IMR-90 (cell line): ENCODE results near the gene LDB2. TPM values are rescaled to one million over a fixed set of nuclear protein-coding genes. Genes with fewer than 3 reads are reported as not detected.

Source experiments
- ATAC-seq: fragments of 200-7000 bp; cut with Tn5 transposase; 2 replicates; pipeline ENCODE4 v1.9.1; 2020; ENCODE audit warnings: low read depth, mild to moderate bottlenecking, moderate library complexity
- BruUV-seq: library from RNA; stranded (reverse); fragments of 400-500 nt; replicated peaks from 2 replicates; lab custom pipeline; 2021; lab: Mats Ljungman, UMichigan
- CTCF ChIA-PET: fragments of 300-600 bp; formaldehyde crosslinking; extraction: SDS; loops from one replicate; lab custom pipeline; 2021; ENCODE audit warnings: antibody characterized with exemption; lab: Yijun Ruan, JAX
- POLR2A ChIA-PET: fragments of 300-600 bp; sonication (Branson Sonifier 250); formaldehyde crosslinking; loops from one replicate; lab custom pipeline; 2022; ENCODE audit warnings: antibody characterized with exemption; ENCODE audit not compliant: unreplicated experiment; lab: Charles Lee
- DNase-seq: peaks from one replicate; pipeline ENCODE4 v3.0.0; 2013
- H2AFZ ChIP-seq: replicated peaks from 2 replicates; pipeline ENCODE3; 2013; ENCODE audit warnings: low read length, mild to moderate bottlenecking; ENCODE audit not compliant: poor library complexity
- H2AK5ac ChIP-seq: 2 replicates; pipeline ENCODE4 v1.6.1; 2013; ENCODE audit warnings: low read depth, low read length, inconsistent platforms
- H2AK9ac ChIP-seq: replicated peaks from 2 replicates; pipeline ENCODE3; 2013; ENCODE audit warnings: mild to moderate bottlenecking, low read depth, low read length, moderate library complexity; ENCODE audit not compliant: poor library complexity
- H2BK120ac ChIP-seq: 2 replicates; pipeline ENCODE4 v1.6.1; 2013; ENCODE audit warnings: low read depth, low read length, inconsistent platforms
- H2BK15ac ChIP-seq: 3 replicates; pipeline ENCODE4 v1.6.1; 2013; ENCODE audit warnings: low read depth, low read length, inconsistent platforms
- H2BK20ac ChIP-seq: 2 replicates; pipeline ENCODE4 v1.6.1; 2013; ENCODE audit warnings: low read depth, mild to moderate bottlenecking, inconsistent platforms, low read length, moderate library complexity
- H2BK5ac ChIP-seq: 2 replicates; pipeline ENCODE4 v1.6.1; 2013; ENCODE audit warnings: mild to moderate bottlenecking, low read depth, low read length, inconsistent platforms; ENCODE audit not compliant: poor library complexity, severe bottlenecking
- H3K14ac ChIP-seq: replicated peaks from 2 replicates; pipeline ENCODE4 v1.6.1; 2013; ENCODE audit warnings: low read depth, low read length, inconsistent platforms
- H3K18ac ChIP-seq: 2 replicates; pipeline ENCODE4 v1.6.1; 2013; ENCODE audit warnings: low read depth, low read length, control low read depth
- H3K23ac ChIP-seq: 2 replicates; pipeline ENCODE4 v1.6.1; 2013; ENCODE audit warnings: low read depth, low read length, inconsistent platforms
- H3K27ac ChIP-seq: 2 replicates; pipeline ENCODE4 v1.5.1; 2013; ENCODE audit warnings: mild to moderate bottlenecking, control low read depth, low read length; ENCODE audit not compliant: insufficient read depth
- H3K27me3 ChIP-seq: 2 replicates; pipeline ENCODE4 v1.6.1; 2013; ENCODE audit warnings: low read length; ENCODE audit not compliant: control insufficient read depth, insufficient read depth
- H3K36me3 ChIP-seq: 2 replicates; pipeline ENCODE4 v1.6.1; 2013; ENCODE audit warnings: low read length, mixed read lengths; ENCODE audit not compliant: control insufficient read depth, insufficient read depth
- H3K4ac ChIP-seq: 2 replicates; pipeline ENCODE4 v1.6.1; 2013; ENCODE audit warnings: low read depth, low read length, inconsistent platforms
- H3K4me1 ChIP-seq: 2 replicates; pipeline ENCODE4 v1.6.1; 2013; ENCODE audit warnings: low read length, mixed read lengths; ENCODE audit not compliant: control insufficient read depth, insufficient read depth
- H3K4me2 ChIP-seq: 2 replicates; pipeline ENCODE4 v1.6.1; 2013; ENCODE audit warnings: low read depth, mild to moderate bottlenecking, control low read depth, low read length, moderate library complexity
- H3K4me3 ChIP-seq: 2 replicates; pipeline ENCODE4 v1.5.1; 2013; ENCODE audit warnings: low read depth, mild to moderate bottlenecking, control low read depth, low read length, moderate library complexity; ENCODE audit not compliant: insufficient read depth
- H3K56ac ChIP-seq: 2 replicates; pipeline ENCODE4 v1.6.1; 2013; ENCODE audit warnings: low read length, inconsistent platforms; ENCODE audit not compliant: insufficient read depth; ENCODE audit errors: extremely low read depth
- H3K79me1 ChIP-seq, 2 experiments: 2 replicates each; pipeline ENCODE4 v1.6.1; 2013; ENCODE audit warnings: low read length in 2 of 2, inconsistent platforms in 1 of 2, low read depth in 1 of 2
- H3K9ac ChIP-seq: 2 replicates; pipeline ENCODE4 v1.6.1; 2013; ENCODE audit warnings: low read depth, low read length, control low read depth
- H3K9me1 ChIP-seq: 2 replicates; pipeline ENCODE4 v1.6.1; 2013; ENCODE audit warnings: low read length, inconsistent platforms; ENCODE audit not compliant: insufficient read depth
- H3K9me3 ChIP-seq: 2 replicates; pipeline ENCODE4 v1.6.1; 2013; ENCODE audit warnings: low read length; ENCODE audit not compliant: control insufficient read depth, insufficient read depth
- H4K20me1 ChIP-seq: 2 replicates; pipeline ENCODE4 v1.6.1; 2013; ENCODE audit warnings: low read length, inconsistent platforms; ENCODE audit not compliant: insufficient read depth
- H4K5ac ChIP-seq: 2 replicates; pipeline ENCODE4 v1.6.1; 2013; ENCODE audit warnings: mild to moderate bottlenecking, low read depth, low read length, control low read depth
- H4K8ac ChIP-seq, 2 experiments: 2 replicates each; pipeline ENCODE4 v1.6.1; 2013; ENCODE audit warnings: low read depth in 2 of 2, low read length in 2 of 2, control low read depth in 1 of 2, inconsistent platforms in 1 of 2
- H4K91ac ChIP-seq: 2 replicates; pipeline ENCODE4 v1.6.1; 2013; ENCODE audit warnings: low read depth, low read length, inconsistent platforms; ENCODE audit not compliant: insufficient read depth
- CHD1 ChIP-seq: IDR thresholded peaks from 2 replicates; pipeline ENCODE4 v1.6.1; 2012; ENCODE audit warnings: low read depth, low read length, improper control_type of control experiment
- WGBS, 2 experiments: methylation state at CpG; one replicate each; pipeline versions ENCODE4 v1.1.5 to v1.1.7; 2013; ENCODE audit warnings: missing lambda C conversion rate in 2 of 2; ENCODE audit not compliant: insufficient read length in 1 of 2; ENCODE audit errors: extremely low coverage in 2 of 2; 5-methylcytosine and 5-hydroxymethylcytosine counted together
- dilution Hi-C: fragments of 300-500 bp; cut with HindIII; formaldehyde crosslinking; loops from one replicate; pipeline ENCODE4 v1.14.3; 2018; ENCODE audit warnings: low sequenced_read_pairs; ENCODE audit not compliant: unreplicated experiment
- in situ Hi-C: fragments of 300-500 bp; cut with MboI; formaldehyde crosslinking; loops from 3 replicates; pipeline ENCODE4 v1.14.3; 2019; ENCODE audit warnings: low sequenced_read_pairs, inconsistent platforms, mixed read lengths
- intact Hi-C: fragments of 100-400 bp; cut with micrococcal nuclease; formaldehyde crosslinking; loops from 2 replicates; pipeline ENCODE4 v1.10.0; 2022
- polyA plus RNA-seq, 3 experiments: library from polyadenylated mRNA; depleted of rRNA; stranded (reverse); fragments of >200 nt; gene quantifications; 2 replicates each; pipeline ENCODE4 v1.2.3, GENCODE V29; 2012; ENCODE audit warnings: low replicate concordance in 1 of 3
- total RNA-seq: library from RNA; depleted of rRNA; stranded (reverse); fragments of >200 nt; gene quantifications from 2 replicates; pipeline ENCODE4 v1.2.3, GENCODE V29; 2012
- TF ChIP-seq, protein P1 (sequence below): conservative IDR thresholded peaks from 2 replicates; pipeline ENCODE4 v1.5.1; 2012; ENCODE audit warnings: mild to moderate bottlenecking, low read depth, low read length, improper control_type of control experiment
- TF ChIP-seq, protein P2 (sequence below): fragments of 150-350 bp; IDR thresholded peaks from 2 replicates; pipeline ENCODE4 v1.6.1; 2017; ENCODE audit warnings: mild to moderate bottlenecking, antibody characterized with exemption, low read length, low read depth

LDB2 gene
- total and polyA plus RNA-seq, 2 of the 4 experiments (the other 2 are of a cell fraction) = 67.9 to 116 TPM

DNA sequence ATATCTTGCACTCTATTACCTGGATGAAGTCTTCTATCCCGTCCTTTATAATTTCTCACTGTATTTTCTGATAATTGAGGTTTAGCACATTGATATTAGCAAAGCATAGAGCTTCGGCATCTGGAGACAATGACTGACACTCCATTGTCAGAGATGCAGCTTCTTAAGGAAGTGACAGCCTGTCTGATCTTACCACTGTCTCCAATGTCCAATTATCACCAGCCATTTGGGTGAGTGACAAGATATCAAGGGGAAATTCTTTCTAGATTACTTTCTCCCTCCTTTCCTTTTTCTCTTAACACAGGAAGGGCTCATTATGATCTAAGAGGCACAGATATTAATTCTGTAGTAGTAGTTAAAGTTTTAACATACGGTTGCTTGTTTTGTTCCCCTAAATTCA, 86.4 kb downstream of the LDB2 start:
- Histone ChIP-seq H3K14ac (no peak overlapping the region), H4K20me1 (no peaks in the 10 kb centered on the region), H4K5ac (no peak overlapping the region), H2AK5ac (no peak overlapping the region), H3K27ac (no peak overlapping the region), H3K79me1 (no peaks in the 10 kb centered on the region; a peak in 1 of 4 replicates), H3K9me3 (0 out of 2 replicates have a peak, but pooled peaks cover 3% of the 10 kb centered on the region), H2BK15ac (no peak overlapping the region), H2BK120ac (no peak overlapping the region), H3K9ac (no peak overlapping the region), H3K4me3 (no peak overlapping the region), H2AFZ (no peak overlapping the region), H3K56ac (no peak overlapping the region), H3K23ac (no peak overlapping the region), H4K8ac (no peak overlapping the region), H3K4ac (no peak overlapping the region), H3K4me2 (no peak overlapping the region), H2BK20ac (no peak overlapping the region), H2AK9ac (no peak overlapping the region), H4K91ac (no peak overlapping the region), H3K9me1 (no peaks in the 10 kb centered on the region), H3K4me1 (no peaks in the 10 kb centered on the region), H3K18ac (no peak overlapping the region), H3K36me3 (no peaks in the 10 kb centered on the region; the same call in 1 of the 2 replicates), H2BK5ac (no peak overlapping the region), H3K27me3 (no peaks in the 10 kb centered on the region)
- ATAC-seq (no peak), DNase-seq (no peak)
- ChIA-PET POLR2A (no interaction called here), CTCF (no interaction called here)
- dilution Hi-C loops = no loop called here
- WGBS, 2 experiments = no CpG with 5 or more reads among the region's 3 CpGs
- TF ChIP-seq, protein P1, sequence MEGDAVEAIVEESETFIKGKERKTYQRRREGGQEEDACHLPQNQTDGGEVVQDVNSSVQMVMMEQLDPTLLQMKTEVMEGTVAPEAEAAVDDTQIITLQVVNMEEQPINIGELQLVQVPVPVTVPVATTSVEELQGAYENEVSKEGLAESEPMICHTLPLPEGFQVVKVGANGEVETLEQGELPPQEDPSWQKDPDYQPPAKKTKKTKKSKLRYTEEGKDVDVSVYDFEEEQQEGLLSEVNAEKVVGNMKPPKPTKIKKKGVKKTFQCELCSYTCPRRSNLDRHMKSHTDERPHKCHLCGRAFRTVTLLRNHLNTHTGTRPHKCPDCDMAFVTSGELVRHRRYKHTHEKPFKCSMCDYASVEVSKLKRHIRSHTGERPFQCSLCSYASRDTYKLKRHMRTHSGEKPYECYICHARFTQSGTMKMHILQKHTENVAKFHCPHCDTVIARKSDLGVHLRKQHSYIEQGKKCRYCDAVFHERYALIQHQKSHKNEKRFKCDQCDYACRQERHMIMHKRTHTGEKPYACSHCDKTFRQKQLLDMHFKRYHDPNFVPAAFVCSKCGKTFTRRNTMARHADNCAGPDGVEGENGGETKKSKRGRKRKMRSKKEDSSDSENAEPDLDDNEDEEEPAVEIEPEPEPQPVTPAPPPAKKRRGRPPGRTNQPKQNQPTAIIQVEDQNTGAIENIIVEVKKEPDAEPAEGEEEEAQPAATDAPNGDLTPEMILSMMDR = no peak
- TF ChIP-seq, protein P2, sequence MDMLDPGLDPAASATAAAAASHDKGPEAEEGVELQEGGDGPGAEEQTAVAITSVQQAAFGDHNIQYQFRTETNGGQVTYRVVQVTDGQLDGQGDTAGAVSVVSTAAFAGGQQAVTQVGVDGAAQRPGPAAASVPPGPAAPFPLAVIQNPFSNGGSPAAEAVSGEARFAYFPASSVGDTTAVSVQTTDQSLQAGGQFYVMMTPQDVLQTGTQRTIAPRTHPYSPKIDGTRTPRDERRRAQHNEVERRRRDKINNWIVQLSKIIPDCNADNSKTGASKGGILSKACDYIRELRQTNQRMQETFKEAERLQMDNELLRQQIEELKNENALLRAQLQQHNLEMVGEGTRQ = no peak
- no peak for TF ChIP-seq CHD1
- no TSS peak for BruUV-seq
- intact Hi-C loops = no loop called here
- in situ Hi-C loops = no loop called here
